ENCODE measurements around the gene CUX1. TPM values are rescaled to one million over a fixed set of nuclear protein-coding genes. Genes with fewer than 3 reads are reported as not detected.

CUX1 gene
- total RNA-seq, 2 donors from 2014 or later: 42.0 to 47.5 TPM

- peaks cover 0 to 5% (median 0%) of the 10 kb centered on the region in 3 donors for H3K9me3 ChIP-seq
- no peak for TF ChIP-seq POLR2A (IDR thresholded peaks at IDR 0.05)
- TF ChIP-seq, protein P1, sequence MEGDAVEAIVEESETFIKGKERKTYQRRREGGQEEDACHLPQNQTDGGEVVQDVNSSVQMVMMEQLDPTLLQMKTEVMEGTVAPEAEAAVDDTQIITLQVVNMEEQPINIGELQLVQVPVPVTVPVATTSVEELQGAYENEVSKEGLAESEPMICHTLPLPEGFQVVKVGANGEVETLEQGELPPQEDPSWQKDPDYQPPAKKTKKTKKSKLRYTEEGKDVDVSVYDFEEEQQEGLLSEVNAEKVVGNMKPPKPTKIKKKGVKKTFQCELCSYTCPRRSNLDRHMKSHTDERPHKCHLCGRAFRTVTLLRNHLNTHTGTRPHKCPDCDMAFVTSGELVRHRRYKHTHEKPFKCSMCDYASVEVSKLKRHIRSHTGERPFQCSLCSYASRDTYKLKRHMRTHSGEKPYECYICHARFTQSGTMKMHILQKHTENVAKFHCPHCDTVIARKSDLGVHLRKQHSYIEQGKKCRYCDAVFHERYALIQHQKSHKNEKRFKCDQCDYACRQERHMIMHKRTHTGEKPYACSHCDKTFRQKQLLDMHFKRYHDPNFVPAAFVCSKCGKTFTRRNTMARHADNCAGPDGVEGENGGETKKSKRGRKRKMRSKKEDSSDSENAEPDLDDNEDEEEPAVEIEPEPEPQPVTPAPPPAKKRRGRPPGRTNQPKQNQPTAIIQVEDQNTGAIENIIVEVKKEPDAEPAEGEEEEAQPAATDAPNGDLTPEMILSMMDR (IDR thresholded peaks at IDR 0.05): no peak
Measured at GRCh38 chr7:102075553-102076135, 258.2 kb downstream of the CUX1 start.

GRCh38 chr7:102077081-102077480, 259.7 kb downstream of the CUX1 start:
- intact Hi-C loops (cut with DNase I): no loop called here
- H3K4me3 ChIP-seq: no peak overlapping the region
- no peak for ATAC-seq
- TF ChIP-seq, protein P1 (IDR thresholded peaks at IDR 0.05): no peak
- no peak for TF ChIP-seq POLR2A (IDR thresholded peaks at IDR 0.05)
- H3K9me3 ChIP-seq: no peaks in the 10 kb centered on the region
- H3K27ac ChIP-seq: no peak overlapping the region
- WGBS, 2 donors: 71 to 89% methylated on average over 5 of the region's 5 CpGs
- no peak for DNase-seq
- no peaks in the 10 kb centered on the region for H3K36me3 ChIP-seq (replicated peaks in 1 of 2; ENCODE audit: insufficient read depth in 1 of 2, low read depth in 2 of 2)
- H3K27me3 ChIP-seq: no peaks in the 10 kb centered on the region
- no peaks in the 10 kb centered on the region for H3K4me1 ChIP-seq

More at GRCh38 chr7:102075553-102076135, 258.2 kb downstream of the CUX1 start:
- Histone ChIP-seq H3K4me1 (no peaks in the 10 kb centered on the region), H3K27ac (no peak overlapping the region), H3K4me3 (no peak overlapping the region), H3K27me3 (no peaks in the 10 kb centered on the region), H3K36me3 (replicated peaks in 1 of 2; ENCODE audit: insufficient read depth in 1 of 2, low read depth in 2 of 2) (no peaks in the 10 kb centered on the region)
- 93 to 95% methylated on average over 11 of the region's 11 CpGs for WGBS, 2 donors
- DNase-seq: no peak
- no peak for ATAC-seq
- intact Hi-C loops (cut with DNase I): no loop called here

GRCh38 chr7:102079140-102080018, 262.0 kb downstream of the CUX1 start:
- no peaks in the 10 kb centered on the region for H3K9me3 ChIP-seq
- WGBS, 2 donors: 85 to 94% methylated on average over 22 to 24 of the region's 24 CpGs
- no peaks in the 10 kb centered on the region for H3K27me3 ChIP-seq
- intact Hi-C loops (cut with DNase I): no loop called here
- H3K27ac ChIP-seq: no peak overlapping the region
- ATAC-seq: no peak
- no peak overlapping the region for H3K4me3 ChIP-seq
- TF ChIP-seq, protein P1 (IDR thresholded peaks at IDR 0.05): no peak
- TF ChIP-seq POLR2A (IDR thresholded peaks at IDR 0.05): no peak
- H3K36me3 ChIP-seq (replicated peaks in 1 of 2; ENCODE audit: insufficient read depth in 1 of 2, low read depth in 2 of 2): no peaks in the 10 kb centered on the region
- no peaks in the 10 kb centered on the region for H3K4me1 ChIP-seq
- no peak for DNase-seq

- intact Hi-C loops (cut with DNase I): no loop called here
- H3K9me3 ChIP-seq: no peaks in the 10 kb centered on the region
- H3K4me1 ChIP-seq: no peaks in the 10 kb centered on the region
- H3K4me3 ChIP-seq: no peak overlapping the region
- 85 to 86% methylated on average over 16 to 17 of the region's 17 CpGs for WGBS, 2 donors
- no peak overlapping the region for H3K27ac ChIP-seq
- TF ChIP-seq, protein P1 (IDR thresholded peaks at IDR 0.05): no peak
- TF ChIP-seq POLR2A (IDR thresholded peaks at IDR 0.05): no peak
- no peaks in the 10 kb centered on the region for H3K36me3 ChIP-seq (replicated peaks in 1 of 2; ENCODE audit: insufficient read depth in 1 of 2, low read depth in 2 of 2)
- DNase-seq (no peak), ATAC-seq (no peak)
- H3K27me3 ChIP-seq: no peaks in the 10 kb centered on the region
Measured at GRCh38 chr7:102080019-102080433, 262.6 kb downstream of the CUX1 start.

All from body of pancreas (tissue), 4 donors.